NCI-H748 (cell line): ENCODE results near the gene FBP2.
A peak's percentile ranks its signal among the peaks of the same experiment; 100 is the strongest.
"Not testable (repeated sequence)": the region's sequence is repeated elsewhere in the genome, so short reads cannot be mapped to it uniquely, and the experiment has no call there.

ENCODE experiments used
- DNase-seq: peaks from one replicate; lab custom pipeline; 2025; ENCODE audit not compliant: unreplicated experiment; lab: John Stamatoyannopoulos, UW

The FBP2 gene

DNA sequence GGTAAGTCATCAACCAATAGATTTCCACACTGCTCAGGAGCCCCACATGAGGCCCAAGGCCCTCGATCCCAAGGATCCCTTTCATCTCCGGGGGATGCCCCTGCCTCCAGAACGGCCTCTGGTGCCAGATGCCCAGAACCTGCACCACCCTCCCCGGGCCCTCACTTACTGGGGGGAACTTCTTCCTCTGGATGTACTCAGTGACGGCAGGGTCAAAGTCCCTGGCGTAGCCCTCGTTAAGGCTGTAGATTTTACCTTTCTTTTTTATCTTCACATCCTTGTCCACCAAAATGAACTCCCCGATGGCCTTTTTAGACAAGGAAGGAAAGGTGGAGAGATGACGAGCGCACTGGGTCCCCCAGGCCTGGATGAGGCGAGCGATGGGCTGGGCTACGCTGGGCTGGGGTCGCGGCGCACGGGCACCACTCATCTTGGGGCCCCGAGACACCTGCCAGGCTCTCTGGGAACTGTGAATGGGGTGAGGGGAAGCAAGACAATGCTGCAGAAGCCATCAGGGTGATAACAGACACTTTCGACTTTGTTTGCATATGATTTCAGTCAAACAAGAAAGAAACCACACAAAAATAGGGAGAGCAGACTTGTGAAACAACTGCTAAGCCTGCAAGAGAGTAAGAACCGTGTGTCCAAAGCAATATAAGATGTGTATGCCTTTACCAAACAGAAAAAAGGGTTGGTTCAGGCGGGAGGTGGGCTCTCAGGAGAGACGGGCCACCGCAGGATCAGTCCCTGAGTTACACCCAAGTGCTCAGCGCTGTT lies 13.2 kb upstream of the FBP2 start:
- no peak for DNase-seq

GRCh38 chr9:94603259-94604160 lies 9.9 kb upstream of the FBP2 start:
- DNase-seq = peak; percentile 63

GRCh38 chr9:94602666-94603065 lies 9.0 kb upstream of the FBP2 start:
- no peak for DNase-seq

- no peak for DNase-seq
Measured at GRCh38 chr9:94600715-94601114, 7.1 kb upstream of the FBP2 start.

- DNase-seq = no peak
Measured at GRCh38 chr9:94600258-94600657, 6.6 kb upstream of the FBP2 start.

GRCh38 chr9:94599102-94599501 lies 5.5 kb upstream of the FBP2 start:
- DNase-seq = no peak

- DNase-seq = not testable (repeated sequence)
Measured at GRCh38 chr9:94592683-94593082, 941 bp downstream of the FBP2 start.

DNA sequence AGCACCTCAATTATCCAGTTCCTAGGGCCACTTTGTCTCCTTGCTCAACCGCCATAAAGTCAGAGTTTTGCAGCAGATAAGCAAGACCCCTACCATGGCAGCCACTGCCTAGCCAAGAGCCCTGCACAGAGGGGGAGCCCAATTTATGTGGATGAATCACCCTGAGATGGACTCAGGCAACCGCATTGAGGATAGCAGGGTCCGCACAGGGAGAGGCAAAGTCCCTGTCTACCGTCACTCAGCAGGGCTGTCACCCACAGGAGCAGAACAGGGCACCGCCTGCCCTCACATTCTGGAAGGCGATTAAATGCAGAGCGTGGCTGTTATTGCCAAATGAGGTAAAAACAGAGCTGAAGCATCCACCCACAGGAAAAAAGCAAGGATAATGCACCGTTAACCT lies 1.7 kb downstream of the FBP2 start:
- peak; percentile 24 for DNase-seq

DNA sequence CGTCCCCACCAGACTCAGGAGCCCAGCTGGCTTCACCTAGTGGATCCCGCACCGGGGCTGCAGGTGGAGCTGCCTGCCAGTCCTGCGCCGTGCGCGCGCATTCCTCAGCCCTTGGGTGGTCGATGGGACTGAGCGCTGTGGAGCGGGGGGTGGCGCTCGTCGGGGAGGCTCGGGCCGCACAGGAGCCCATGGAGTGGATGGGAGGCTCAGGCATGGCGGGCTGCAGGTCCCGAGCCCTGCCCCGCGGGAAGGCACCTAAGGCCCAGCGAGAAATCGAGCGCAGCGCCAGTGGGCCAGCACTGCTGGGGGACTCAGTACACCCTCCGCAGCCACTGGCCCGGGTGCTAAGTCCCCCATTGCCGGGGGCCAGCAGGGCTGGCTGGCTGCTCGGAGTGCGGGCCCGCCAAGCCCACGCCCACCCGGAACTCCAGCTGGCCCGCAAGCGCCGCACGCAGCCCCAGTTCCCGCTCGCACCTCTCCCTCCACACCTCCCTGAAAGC lies 2.5 kb downstream of the FBP2 start:
- not testable (repeated sequence) for DNase-seq

GRCh38 chr9:94588681-94589080 lies 4.9 kb downstream of the FBP2 start:
- no peak for DNase-seq

- DNase-seq = no peak
Measured at GRCh38 chr9:94586814-94587213, 6.8 kb downstream of the FBP2 start.

DNA sequence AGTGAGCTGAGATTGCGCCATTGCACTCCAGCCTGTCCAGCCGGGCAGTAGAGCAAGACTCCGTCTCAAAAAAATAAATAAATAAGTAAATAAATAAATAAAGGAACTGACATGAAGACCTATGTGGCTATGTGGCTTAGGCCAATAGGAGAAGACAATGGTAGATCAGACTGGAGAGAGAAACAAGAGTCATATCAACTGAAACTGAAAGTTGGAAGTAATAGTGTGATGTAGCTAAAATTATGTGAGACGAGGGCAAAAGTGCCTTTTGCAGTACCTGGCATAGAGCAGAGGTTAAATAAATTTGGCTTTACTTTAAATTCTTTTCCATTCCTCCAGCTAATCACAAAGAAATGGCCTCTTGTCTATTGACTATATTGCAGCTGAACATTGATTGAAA lies 7.3 kb downstream of the FBP2 start:
- DNase-seq = no peak

DNA sequence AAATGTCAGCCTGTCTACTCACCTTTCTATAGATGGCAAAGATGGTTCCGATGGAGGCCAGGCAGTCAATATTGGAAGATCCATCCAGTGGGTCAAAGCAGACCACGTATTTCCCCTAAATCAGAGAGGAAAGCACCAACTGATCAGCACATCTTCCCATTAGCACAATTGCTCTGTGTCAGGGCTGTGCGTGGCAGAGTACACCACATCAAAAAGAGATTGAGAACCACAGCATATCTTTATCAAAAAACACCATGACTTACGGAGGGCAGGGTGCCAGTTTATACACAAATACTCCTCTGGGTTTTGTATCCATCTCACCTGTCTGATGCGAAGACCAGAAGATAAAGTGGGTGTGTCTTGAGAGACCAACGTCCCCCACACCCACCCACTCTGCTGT lies 9.1 kb downstream of the FBP2 start:
- DNase-seq = no peak

- DNase-seq = no peak
Measured at GRCh38 chr9:94581728-94582127, 11.9 kb downstream of the FBP2 start.

DNA sequence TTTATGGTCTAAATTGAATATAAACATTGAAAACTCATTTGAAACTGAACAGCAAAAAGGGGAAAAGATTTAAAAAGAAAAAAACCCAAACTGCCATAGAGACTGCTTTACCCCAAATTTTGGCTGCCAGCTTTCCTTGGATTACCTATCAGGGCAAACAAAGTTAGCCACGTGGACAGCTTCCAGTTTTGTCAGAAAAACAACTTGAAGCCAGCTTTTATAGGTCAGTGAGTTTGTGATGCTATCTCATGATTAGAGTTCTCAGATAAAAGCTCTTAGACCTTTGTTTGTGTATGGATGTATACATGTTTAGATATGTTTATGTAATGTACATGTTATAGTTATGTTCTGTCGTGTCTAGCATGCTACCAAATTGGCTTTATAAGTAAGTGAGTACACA lies 16.1 kb downstream of the FBP2 start:
- DNase-seq = no peak

DNA sequence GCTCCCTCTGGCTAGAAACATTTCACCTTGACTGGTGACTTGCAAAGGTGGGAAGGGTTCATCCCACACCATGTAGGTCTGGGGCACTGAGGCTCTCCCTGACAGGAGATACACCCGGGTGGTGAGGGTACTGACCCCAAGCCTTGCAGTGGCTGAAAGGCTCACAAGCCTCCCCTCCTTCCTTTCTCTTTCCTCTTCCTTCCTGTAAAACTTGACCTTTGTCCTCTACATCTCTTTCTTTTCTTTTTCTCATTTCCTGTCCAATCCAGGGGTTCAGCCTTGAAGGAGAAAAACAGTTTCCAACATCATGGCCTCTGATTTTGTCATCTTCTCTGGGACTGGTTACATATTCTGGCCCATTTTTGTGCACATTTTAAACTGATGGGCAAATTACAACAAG lies 16.6 kb downstream of the FBP2 start:
- no peak for DNase-seq

DNA sequence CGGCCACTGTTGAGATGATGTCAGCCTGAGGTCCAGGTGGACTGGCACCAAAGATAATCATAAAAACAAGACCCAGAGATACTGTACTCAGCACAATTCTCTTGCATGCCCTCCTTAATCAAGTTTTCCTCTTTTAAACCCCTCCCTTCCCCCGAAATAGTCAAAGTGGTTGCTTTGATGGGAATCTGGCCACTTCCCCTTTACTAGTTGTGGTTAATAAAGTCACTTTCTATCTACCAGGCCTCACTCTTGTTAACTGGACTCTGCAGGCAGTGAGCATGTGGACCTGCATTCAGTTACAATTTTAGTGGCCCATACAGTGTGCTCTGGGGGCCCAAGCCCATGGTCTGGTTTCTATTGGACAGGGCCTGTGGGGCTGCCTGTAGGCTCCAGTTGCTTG lies 17.5 kb downstream of the FBP2 start:
- no peak for DNase-seq

- DNase-seq = no peak
Measured at GRCh38 chr9:94568972-94569712, 24.5 kb downstream of the FBP2 start.

- DNase-seq = no peak
Measured at GRCh38 chr9:94568250-94568889, 25.3 kb downstream of the FBP2 start.

DNA sequence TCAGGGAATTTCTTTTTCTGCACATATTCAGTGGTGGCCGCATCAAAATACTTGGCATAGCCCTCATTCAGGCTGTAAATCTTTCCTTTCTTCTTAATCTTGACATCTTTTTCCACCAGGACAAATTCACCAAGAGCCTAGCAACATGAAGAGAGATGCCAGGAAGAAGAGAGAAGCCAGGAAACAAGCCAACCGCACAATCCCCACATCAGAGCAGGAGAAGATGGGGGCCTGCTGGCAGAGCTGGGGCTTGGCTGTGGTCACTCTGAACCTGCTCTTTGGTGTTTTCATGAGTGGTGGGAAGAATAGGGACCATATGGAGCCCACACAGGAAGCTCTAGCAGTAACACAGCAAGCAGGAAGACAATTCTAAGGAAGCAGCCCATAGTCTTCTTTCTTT lies 26.4 kb downstream of the FBP2 start:
- DNase-seq = no peak

DNA sequence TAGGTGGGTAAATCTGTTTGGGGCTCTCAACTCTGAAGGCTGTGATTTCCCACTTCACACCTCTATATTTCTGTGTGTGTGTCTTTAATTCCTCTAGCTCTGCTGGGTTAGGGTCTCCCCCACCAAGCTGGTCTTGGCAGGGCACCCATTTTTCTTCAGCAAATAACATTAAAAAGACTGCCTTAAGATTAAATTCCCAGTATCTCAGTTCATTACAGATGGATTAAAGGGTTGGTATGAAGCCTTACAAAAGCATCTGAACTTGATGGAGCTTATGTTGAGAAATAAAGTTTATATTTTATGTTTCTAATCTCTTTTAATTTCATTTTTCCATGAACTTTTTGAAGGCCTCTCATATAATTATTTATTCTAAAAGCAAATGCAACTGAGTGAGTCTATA lies 27.1 kb downstream of the FBP2 start:
- DNase-seq = no peak
